Tibial artery (tissue), 4 donors: Measurements from ENCODE around the gene SLC25A24.
A peak's percentile ranks its signal among the peaks of the same experiment; 100 is the strongest.
"Not testable (repeated sequence)": the region's sequence is repeated elsewhere in the genome, so short reads cannot be mapped to it uniquely, and the experiment has no call there.

Source experiments
- DNase-seq, 2 donors: peaks; one replicate each; pipeline ENCODE4 v3.0.0-alpha.2; 2019
- H3K27ac ChIP-seq, 2 donors: fragments of 200-600 bp; sonication (generic) in 1 of 2; 1 replicate in 1 of 2; 2 replicates in 1 of 2; pipeline ENCODE4 v1.5.1; 2018 to 2019; ENCODE audit warnings: mild to moderate bottlenecking in 1 of 2
- H3K27me3 ChIP-seq, 2 donors: fragments of 200-600 bp; sonication (generic) in 1 of 2; one replicate each; pipeline versions ENCODE4 v1.5.1 to v1.6.0; 2016 to 2019
- H3K36me3 ChIP-seq, 3 donors: fragments of 200-600 bp; sonication (generic) in 2 of 3; one replicate each; pipeline ENCODE4 v1.5.1; 2016 to 2019; ENCODE audit warnings: mild to moderate bottlenecking in 2 of 3
- H3K4me1 ChIP-seq, 4 donors: fragments of 200-600 bp; sonication (generic) in 2 of 4; 1 replicate in 3 of 4; 2 replicates in 1 of 4; pipeline ENCODE4 v1.5.1; 2016 to 2019
- H3K4me3 ChIP-seq, 2 donors: fragments of 200-600 bp; sonication (generic) in 1 of 2; 1 replicate in 1 of 2; 2 replicates in 1 of 2; pipeline ENCODE4 v1.5.1; 2018 to 2019; ENCODE audit warnings: mild to moderate bottlenecking in 2 of 2
- H3K9me3 ChIP-seq, 3 donors: fragments of 200-600 bp; sonication (generic) in 1 of 3; one replicate each; pipeline ENCODE4 v1.5.1; 2016 to 2019
- CTCF ChIP-seq, 2 experiments: fragments of 200-600 bp in 1 of 2; fragments of 450-650 bp in 1 of 2; IDR thresholded peaks; one replicate each; pipeline ENCODE4 v1.5.1; 2017 to 2019; ENCODE audit warnings: antibody characterized with exemption in 2 of 2, mild to moderate bottlenecking in 1 of 2, moderate library complexity in 1 of 2
- intact Hi-C: fragments of 100-400 bp; cut with DNase I; formaldehyde crosslinking; loops from one replicate; pipeline ENCODE4 v1.15.0; 2023; ENCODE audit warnings: low total_unique reads

The SLC25A24 gene

GRCh38 chr1:108142773-108143394 is 57.3 kb downstream of the SLC25A24 start:
- H3K36me3 ChIP-seq: peaks cover 45 to 52% (median 51%) of the 10 kb centered on the region in 3 donors
- no peak for DNase-seq
- H3K4me1 ChIP-seq: peaks cover 0 to 15% (median 3%) of the 10 kb centered on the region in 4 donors
- H3K9me3 ChIP-seq: peaks cover 0 to 4% (median 0%) of the 10 kb centered on the region in 3 donors
- intact Hi-C loops: no loop called here
- TF ChIP-seq CTCF (IDR thresholded peaks at IDR 0.05): no peak
- peak overlapping the region in 1 of 2 donors; percentile 14 for H3K27ac ChIP-seq
- H3K27me3 ChIP-seq: no peaks in the 10 kb centered on the region
- no peak overlapping the region for H3K4me3 ChIP-seq

GRCh38 chr1:108142258-108142657 is 57.9 kb downstream of the SLC25A24 start:
- Histone ChIP-seq H3K27ac (no peak overlapping the region), H3K4me1 (peaks cover 0 to 15% (median 3%) of the 10 kb centered on the region in 4 donors), H3K36me3 (peaks cover 45 to 51% (median 51%) of the 10 kb centered on the region in 3 donors), H3K9me3 (peaks cover 0 to 4% (median 0%) of the 10 kb centered on the region in 3 donors), H3K4me3 (no peak overlapping the region), H3K27me3 (no peaks in the 10 kb centered on the region)
- intact Hi-C loops: no loop called here
- no peak for DNase-seq
- no peak for TF ChIP-seq CTCF (IDR thresholded peaks at IDR 0.05)

GRCh38 chr1:108141621-108142020 is 58.5 kb downstream of the SLC25A24 start:
- H3K36me3 ChIP-seq: peaks cover 47 to 52% (median 51%) of the 10 kb centered on the region in 3 donors
- H3K9me3 ChIP-seq: peaks cover 0 to 4% (median 0%) of the 10 kb centered on the region in 3 donors
- peaks cover 0 to 15% (median 3%) of the 10 kb centered on the region in 4 donors for H3K4me1 ChIP-seq
- H3K27me3 ChIP-seq: no peaks in the 10 kb centered on the region
- H3K27ac ChIP-seq: no peak overlapping the region
- no peak for TF ChIP-seq CTCF (IDR thresholded peaks at IDR 0.05)
- H3K4me3 ChIP-seq: no peak overlapping the region
- DNase-seq: no peak
- intact Hi-C loops: no loop called here

- DNase-seq: no peak
- peaks cover 0 to 15% (median 3%) of the 10 kb centered on the region in 4 donors for H3K4me1 ChIP-seq
- intact Hi-C loops: no loop called here
- H3K27me3 ChIP-seq: no peaks in the 10 kb centered on the region
- H3K9me3 ChIP-seq: peaks cover 0 to 2% (median 0%) of the 10 kb centered on the region in 3 donors
- no peak for TF ChIP-seq CTCF (IDR thresholded peaks at IDR 0.05)
- H3K27ac ChIP-seq: no peak overlapping the region
- peaks cover 45 to 52% (median 51%) of the 10 kb centered on the region in 3 donors for H3K36me3 ChIP-seq
- H3K4me3 ChIP-seq: no peak overlapping the region
Observed at GRCh38 chr1:108140936-108141335, 59.2 kb downstream of the SLC25A24 start.

- intact Hi-C loops: no loop called here
- H3K9me3 ChIP-seq: no peaks in the 10 kb centered on the region
- H3K27ac ChIP-seq: no peak overlapping the region
- no peaks in the 10 kb centered on the region for H3K27me3 ChIP-seq
- H3K4me3 ChIP-seq: no peak overlapping the region
- H3K4me1 ChIP-seq: peaks cover 0 to 15% (median 3%) of the 10 kb centered on the region in 4 donors
- TF ChIP-seq CTCF (IDR thresholded peaks at IDR 0.05): no peak
- no peak for DNase-seq
- peaks cover 52 to 55% (median 53%) of the 10 kb centered on the region in 3 donors for H3K36me3 ChIP-seq
Observed at GRCh38 chr1:108140177-108140576, 60.0 kb downstream of the SLC25A24 start.

- Histone ChIP-seq H3K4me1 (peaks cover 0 to 15% (median 3%) of the 10 kb centered on the region in 4 donors), H3K36me3 (peaks cover 49 to 55% (median 55%) of the 10 kb centered on the region in 3 donors)
- intact Hi-C loops, H3K4me3 ChIP-seq, H3K9me3 ChIP-seq, DNase-seq, H3K27ac ChIP-seq, H3K27me3 ChIP-seq: not testable (repeated sequence)
Observed at GRCh38 chr1:108139555-108139954, 60.6 kb downstream of the SLC25A24 start.

GRCh38 chr1:108133148-108133547 is 67.0 kb downstream of the SLC25A24 start:
- H3K27ac ChIP-seq, DNase-seq, intact Hi-C loops, H3K9me3 ChIP-seq, H3K4me3 ChIP-seq, H3K4me1 ChIP-seq, H3K27me3 ChIP-seq: not testable (repeated sequence)
- H3K36me3 ChIP-seq: peaks cover 40 to 44% (median 44%) of the 10 kb centered on the region in 3 donors

GRCh38 chr1:108132367-108132766 is 67.8 kb downstream of the SLC25A24 start:
- intact Hi-C loops, H3K9me3 ChIP-seq, H3K4me1 ChIP-seq, H3K27ac ChIP-seq, H3K4me3 ChIP-seq, H3K27me3 ChIP-seq, DNase-seq: not testable (repeated sequence)
- peaks cover 33 to 37% (median 36%) of the 10 kb centered on the region in 3 donors for H3K36me3 ChIP-seq

GRCh38 chr1:108131281-108131680 is 68.9 kb downstream of the SLC25A24 start:
- intact Hi-C loops, H3K27me3 ChIP-seq: not testable (repeated sequence)

More at GRCh38 chr1:108131281-108131680, 68.9 kb downstream of the SLC25A24 start:
- H3K36me3 ChIP-seq: peaks cover 23 to 26% (median 25%) of the 10 kb centered on the region in 3 donors
- H3K4me3 ChIP-seq, H3K4me1 ChIP-seq, H3K9me3 ChIP-seq, DNase-seq, H3K27ac ChIP-seq: not testable (repeated sequence)
